ENCODE data around the gene PTPRN2.

DNA sequence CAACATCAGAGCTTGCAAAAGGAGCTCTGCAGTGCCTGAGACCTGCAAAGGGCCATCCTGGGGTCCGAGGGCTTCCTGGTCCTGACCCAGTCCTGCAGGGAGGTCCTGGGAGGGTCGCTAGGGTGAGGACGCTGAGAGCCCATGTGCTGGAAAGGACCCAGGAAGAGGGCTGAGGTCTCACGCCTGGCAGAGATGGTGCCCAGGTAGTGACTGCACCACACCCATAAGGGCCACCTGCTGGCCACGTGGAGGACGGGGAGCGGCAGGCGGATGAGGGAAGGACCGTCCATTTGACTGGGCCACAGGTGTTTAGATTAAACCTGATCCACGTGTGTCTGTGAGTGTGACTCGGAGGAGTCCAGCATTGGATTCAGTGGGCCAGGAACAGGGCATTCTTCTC is 858.1 kb downstream of the PTPRN2 start:
- TF ChIP-seq, protein P1, sequence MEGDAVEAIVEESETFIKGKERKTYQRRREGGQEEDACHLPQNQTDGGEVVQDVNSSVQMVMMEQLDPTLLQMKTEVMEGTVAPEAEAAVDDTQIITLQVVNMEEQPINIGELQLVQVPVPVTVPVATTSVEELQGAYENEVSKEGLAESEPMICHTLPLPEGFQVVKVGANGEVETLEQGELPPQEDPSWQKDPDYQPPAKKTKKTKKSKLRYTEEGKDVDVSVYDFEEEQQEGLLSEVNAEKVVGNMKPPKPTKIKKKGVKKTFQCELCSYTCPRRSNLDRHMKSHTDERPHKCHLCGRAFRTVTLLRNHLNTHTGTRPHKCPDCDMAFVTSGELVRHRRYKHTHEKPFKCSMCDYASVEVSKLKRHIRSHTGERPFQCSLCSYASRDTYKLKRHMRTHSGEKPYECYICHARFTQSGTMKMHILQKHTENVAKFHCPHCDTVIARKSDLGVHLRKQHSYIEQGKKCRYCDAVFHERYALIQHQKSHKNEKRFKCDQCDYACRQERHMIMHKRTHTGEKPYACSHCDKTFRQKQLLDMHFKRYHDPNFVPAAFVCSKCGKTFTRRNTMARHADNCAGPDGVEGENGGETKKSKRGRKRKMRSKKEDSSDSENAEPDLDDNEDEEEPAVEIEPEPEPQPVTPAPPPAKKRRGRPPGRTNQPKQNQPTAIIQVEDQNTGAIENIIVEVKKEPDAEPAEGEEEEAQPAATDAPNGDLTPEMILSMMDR (IDR thresholded peaks at IDR 0.05): no peak
- TF ChIP-seq POLR2AphosphoS5 (IDR thresholded peaks at IDR 0.05) (no peak), EP300 (IDR thresholded peaks at IDR 0.05) (no peak)
